ENCODE results near the gene SOD1. TPM values are rescaled to one million over a fixed set of nuclear protein-coding genes. Genes with fewer than 3 reads are reported as not detected.
"Not testable (repeated sequence)": the region's sequence is repeated elsewhere in the genome, so short reads cannot be mapped to it uniquely, and the experiment has no call there.

The SOD1 gene
- total RNA-seq, 2 experiments from 2014 or later, result 197 to 206 TPM

- H3K36me3 Mint-ChIP-seq (ENCODE audit: low read depth), result peaks cover 40% of the 10 kb centered on the region
- peak overlapping the region; percentile 91 for H3K27ac Mint-ChIP-seq
- H3K4me1 Mint-ChIP-seq, result peaks cover 73% of the 10 kb centered on the region
- CTCF ChIA-PET, result interaction anchor here (0.7 to 0.8 kb wide), 2 partner anchors 9 to 102 kb away, joined by 3 to 4 read pairs; no protein-coding TSS in a partner anchor
- DNase-seq, result no peak
- H3K27me3 Mint-ChIP-seq, result no peaks in the 10 kb centered on the region
- H3K9me3 Mint-ChIP-seq, result no peaks in the 10 kb centered on the region
- POLR2A ChIA-PET, result interaction anchor here (1.0 to 2.1 kb wide), 4 partner anchors 9 to 619 kb away, joined by 3 to 8 read pairs (median 4); partner anchors contain the start of genes MIS18A and SCAF4
- H3K4me3 Mint-ChIP-seq, result peak overlapping the region; percentile 96
These were observed 1.1 kb downstream of the SOD1 start for GRCh38 chr21:31660591-31660990.

GRCh38 chr21:31663584-31664249, 4.2 kb downstream of the SOD1 start:
- Mint-ChIP-seq H3K27me3 (no peaks in the 10 kb centered on the region), H3K9me3 (no peaks in the 10 kb centered on the region), H3K36me3 (ENCODE audit: low read depth) (peaks cover 69% of the 10 kb centered on the region), H3K27ac (peak overlapping the region; percentile 25), H3K4me1 (peaks cover 87% of the 10 kb centered on the region), H3K4me3 (no peak overlapping the region)
- ChIA-PET POLR2A (no interaction called here), CTCF (no interaction called here)
- no peak for DNase-seq

GRCh38 chr21:31665397-31665796, 5.9 kb downstream of the SOD1 start:
- no peaks in the 10 kb centered on the region for H3K9me3 Mint-ChIP-seq
- CTCF ChIA-PET, result no interaction called here
- peaks cover 71% of the 10 kb centered on the region for H3K36me3 Mint-ChIP-seq (ENCODE audit: low read depth)
- H3K27me3 Mint-ChIP-seq, result no peaks in the 10 kb centered on the region
- POLR2A ChIA-PET, result interaction anchor here (0.7 kb wide), 1 partner anchor 12 kb away, joined by 3 read pairs; no protein-coding TSS in a partner anchor
- DNase-seq, result peak; percentile 37
- H3K27ac Mint-ChIP-seq, result peak overlapping the region; percentile 2
- H3K4me3 Mint-ChIP-seq, result no peak overlapping the region
- peaks cover 83% of the 10 kb centered on the region for H3K4me1 Mint-ChIP-seq

GRCh38 chr21:31665869-31666268, 6.4 kb downstream of the SOD1 start:
- Mint-ChIP-seq H3K36me3 (ENCODE audit: low read depth) (peaks cover 69% of the 10 kb centered on the region), H3K4me1 (peaks cover 81% of the 10 kb centered on the region)
- H3K27ac Mint-ChIP-seq, DNase-seq, H3K4me3 Mint-ChIP-seq, H3K27me3 Mint-ChIP-seq, H3K9me3 Mint-ChIP-seq, CTCF ChIA-PET: not testable (repeated sequence)
- POLR2A ChIA-PET, result interaction anchor here (1.3 kb wide), 2 partner anchors 14 to 66 kb away, joined by 3 to 5 read pairs; no protein-coding TSS in a partner anchor

- Mint-ChIP-seq H3K9me3 (no peaks in the 10 kb centered on the region), H3K36me3 (ENCODE audit: low read depth) (peaks cover 70% of the 10 kb centered on the region), H3K4me3 (no peak overlapping the region), H3K27me3 (no peaks in the 10 kb centered on the region), H3K4me1 (peaks cover 75% of the 10 kb centered on the region), H3K27ac (peak overlapping the region; percentile 49)
- POLR2A ChIA-PET, result interaction anchor here (0.6 to 1.7 kb wide), 4 partner anchors 12 to 721 kb away, joined by 3 to 5 read pairs (median 4); no protein-coding TSS in a partner anchor
- CTCF ChIA-PET, result no interaction called here
- no peak for DNase-seq
These were observed 7.0 kb downstream of the SOD1 start for GRCh38 chr21:31666445-31667010.

GRCh38 chr21:31667132-31667531, 7.6 kb downstream of the SOD1 start:
- H3K4me3 Mint-ChIP-seq, result no peak overlapping the region
- CTCF ChIA-PET, result no interaction called here
- H3K27me3 Mint-ChIP-seq, result no peaks in the 10 kb centered on the region
- H3K36me3 Mint-ChIP-seq (ENCODE audit: low read depth), result peaks cover 66% of the 10 kb centered on the region
- no peaks in the 10 kb centered on the region for H3K9me3 Mint-ChIP-seq
- POLR2A ChIA-PET, result interaction anchor here (0.6 to 1.7 kb wide), 5 partner anchors 13 to 721 kb away, joined by 3 to 5 read pairs (median 3); no protein-coding TSS in a partner anchor
- no peak for DNase-seq
- peak overlapping the region; percentile 49 for H3K27ac Mint-ChIP-seq
- peaks cover 70% of the 10 kb centered on the region for H3K4me1 Mint-ChIP-seq

GRCh38 chr21:31667639-31668038, 8.1 kb downstream of the SOD1 start:
- no peak overlapping the region for H3K4me3 Mint-ChIP-seq
- POLR2A ChIA-PET, result interaction anchor here (1.2 to 1.7 kb wide), 2 partner anchors 13 to 18 kb away, joined by 3 to 4 read pairs; no protein-coding TSS in a partner anchor
- H3K27ac Mint-ChIP-seq, result peak overlapping the region; percentile 49
- H3K4me1 Mint-ChIP-seq, result peaks cover 67% of the 10 kb centered on the region
- CTCF ChIA-PET, result no interaction called here
- no peak for DNase-seq
- H3K27me3 Mint-ChIP-seq, result no peaks in the 10 kb centered on the region
- peaks cover 61% of the 10 kb centered on the region for H3K36me3 Mint-ChIP-seq (ENCODE audit: low read depth)
- no peaks in the 10 kb centered on the region for H3K9me3 Mint-ChIP-seq

GRCh38 chr21:31668651-31669491, 9.4 kb downstream of the SOD1 start:
- peaks cover 57% of the 10 kb centered on the region for H3K36me3 Mint-ChIP-seq (ENCODE audit: low read depth)
- CTCF ChIA-PET, result interaction anchor here (2.1 kb wide), 1 partner anchor 8 kb away, joined by 4 read pairs; no protein-coding TSS in a partner anchor
- no peaks in the 10 kb centered on the region for H3K27me3 Mint-ChIP-seq

GRCh38 chr21:31670070-31670469, 10.6 kb downstream of the SOD1 start:
- peaks cover 51% of the 10 kb centered on the region for H3K36me3 Mint-ChIP-seq (ENCODE audit: low read depth)
- H3K4me1 Mint-ChIP-seq, result peaks cover 48% of the 10 kb centered on the region
- CTCF ChIA-PET, result interaction anchor here (1.1 to 2.1 kb wide), 2 partner anchors 9 to 60 kb away, joined by 3 to 4 read pairs; no protein-coding TSS in a partner anchor

More at GRCh38 chr21:31668651-31669491, 9.4 kb downstream of the SOD1 start:
- DNase-seq, result no peak
- POLR2A ChIA-PET, result interaction anchor here (1.6 to 1.7 kb wide), 2 partner anchors 9 to 61 kb away, joined by 5 to 8 read pairs; no protein-coding TSS in a partner anchor
- Mint-ChIP-seq H3K27ac (peak overlapping the region; percentile 44), H3K9me3 (no peaks in the 10 kb centered on the region), H3K4me1 (peaks cover 58% of the 10 kb centered on the region), H3K4me3 (no peak overlapping the region)

GRCh38 chr21:31671146-31671716, 11.7 kb downstream of the SOD1 start:
- Mint-ChIP-seq H3K27me3 (no peaks in the 10 kb centered on the region), H3K36me3 (ENCODE audit: low read depth) (peaks cover 43% of the 10 kb centered on the region), H3K4me3 (no peak overlapping the region), H3K9me3 (no peaks in the 10 kb centered on the region), H3K27ac (no peak overlapping the region), H3K4me1 (peaks cover 38% of the 10 kb centered on the region)
- ChIA-PET POLR2A (no interaction called here), CTCF (interaction anchor here (0.7 to 1.1 kb wide), 2 partner anchors 16 to 58 kb away, joined by 3 read pairs; no protein-coding TSS in a partner anchor)
- no peak for DNase-seq

More at GRCh38 chr21:31670070-31670469, 10.6 kb downstream of the SOD1 start:
- Mint-ChIP-seq H3K27ac (no peak overlapping the region), H3K4me3 (no peak overlapping the region), H3K9me3 (no peaks in the 10 kb centered on the region), H3K27me3 (no peaks in the 10 kb centered on the region)
- DNase-seq, result no peak
- POLR2A ChIA-PET, result interaction anchor here (1.4 to 1.7 kb wide), 3 partner anchors 10 to 60 kb away, joined by 3 to 8 read pairs (median 5); no protein-coding TSS in a partner anchor

GRCh38 chr21:31671931-31672330, 12.4 kb downstream of the SOD1 start:
- Mint-ChIP-seq H3K27me3 (no peaks in the 10 kb centered on the region), H3K4me1 (peaks cover 31% of the 10 kb centered on the region), H3K27ac (no peak overlapping the region), H3K9me3 (no peaks in the 10 kb centered on the region), H3K4me3 (no peak overlapping the region), H3K36me3 (ENCODE audit: low read depth) (peaks cover 36% of the 10 kb centered on the region)
- POLR2A ChIA-PET, result no interaction called here
- no peak for DNase-seq
- CTCF ChIA-PET, result no interaction called here

- no peak overlapping the region for H3K27ac Mint-ChIP-seq
- H3K27me3 Mint-ChIP-seq, result no peaks in the 10 kb centered on the region
- peaks cover 17% of the 10 kb centered on the region for H3K4me1 Mint-ChIP-seq
- ChIA-PET CTCF (no interaction called here), POLR2A (no interaction called here)
- H3K36me3 Mint-ChIP-seq (ENCODE audit: low read depth), result peaks cover 21% of the 10 kb centered on the region
- H3K4me3 Mint-ChIP-seq, result no peak overlapping the region
- no peaks in the 10 kb centered on the region for H3K9me3 Mint-ChIP-seq
- no peak for DNase-seq
These were observed 13.9 kb downstream of the SOD1 start for GRCh38 chr21:31673321-31673912.

Data from activated CD4-positive, alpha-beta memory T cell treated with anti-CD3 and anti-CD28 coated beads, Interleukin-2, amount 10 ng/mL, durations not matched to agents 7 days and 5 days (primary cell).